ENCODE results near the gene GIGYF2. TPM values are rescaled to one million over a fixed set of nuclear protein-coding genes. Genes with fewer than 3 reads are reported as not detected.

The GIGYF2 gene
- total and polyA plus RNA-seq, 2 of the 13 experiments (the other 11 are each of a cell fraction or from before 2014, with no cell fraction given): 44.9 to 73.5 TPM

DNA sequence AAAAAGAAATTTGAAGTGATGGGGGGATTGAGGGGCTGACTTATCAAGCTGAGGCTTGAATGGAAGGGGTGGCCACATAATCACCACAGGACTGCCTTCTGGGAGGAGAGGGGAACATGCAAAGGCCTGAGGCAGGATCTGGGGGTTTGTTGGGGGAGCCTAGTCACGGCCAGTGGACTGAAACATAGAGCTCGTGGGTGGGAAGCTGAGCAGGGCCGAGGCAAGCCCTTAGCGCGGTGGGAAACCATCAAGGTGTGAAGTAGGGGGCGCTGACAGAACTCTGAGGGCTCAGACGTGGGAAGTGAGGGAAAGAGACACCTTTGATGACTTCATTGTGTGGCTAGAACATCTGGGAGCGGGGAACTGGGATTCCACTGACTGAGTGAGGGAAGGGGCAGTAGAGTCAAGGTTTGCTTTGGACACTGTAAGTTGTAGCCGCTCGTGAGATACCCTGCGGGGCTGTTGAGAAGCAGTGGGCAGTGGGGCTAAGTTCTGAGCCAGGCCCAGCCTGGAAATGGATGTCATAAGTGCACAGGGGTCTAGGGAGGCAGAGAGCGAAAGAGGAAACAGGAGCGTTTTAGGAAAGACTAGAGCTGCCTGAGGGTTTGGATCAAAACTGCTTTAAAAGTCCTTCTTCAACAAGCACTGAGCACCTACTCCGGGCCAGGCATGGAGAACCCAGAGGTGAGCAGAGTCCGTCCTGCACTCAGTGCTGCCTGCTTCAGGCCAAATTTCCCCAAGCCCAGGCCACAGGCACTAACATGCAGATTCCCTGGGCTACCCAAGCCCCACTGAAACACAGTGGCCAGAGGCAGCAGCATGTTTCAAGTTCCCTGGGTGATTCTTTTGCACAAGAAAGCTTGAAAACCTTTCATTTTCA lies 172.2 kb downstream of the GIGYF2 start (continued):
- TF ChIP-seq RFX5 (IDR thresholded peaks at IDR 0.05; ENCODE audit: low read depth, low read length) (no peak), ARNT2 (CRISPR knock-in tag; IDR thresholded peaks at IDR 0.05; ENCODE audit: low read depth) (no peak; the same call in 1 of the 2 replicates), ZNF256 (CRISPR knock-in tag; conservative IDR thresholded peaks at IDR 0.05) (no peak), NFYB (CRISPR knock-in tag; IDR thresholded peaks at IDR 0.05) (no peak), JUN (CRISPR knock-in tag; IDR thresholded peaks at IDR 0.05) (no peak), NFATC3 (CRISPR knock-in tag; IDR thresholded peaks at IDR 0.05) (no peak), SOX5 (CRISPR knock-in tag; IDR thresholded peaks at IDR 0.05; ENCODE audit: borderline replicate concordance) (no peak), ZNF24 (IDR thresholded peaks at IDR 0.05) (no peak), ZNF790 (CRISPR knock-in tag; IDR thresholded peaks at IDR 0.05; ENCODE audit: borderline replicate concordance) (no peak), SMAD1 (CRISPR knock-in tag; IDR thresholded peaks at IDR 0.05; ENCODE audit: borderline replicate concordance, low read depth) (no peak), CCAR2 (optimal IDR thresholded peaks at IDR 0.05; ENCODE audit: low read depth, low read length) (no peak), EED (CRISPR knock-in tag; IDR thresholded peaks at IDR 0.05) (no peak), SMC3 (IDR thresholded peaks at IDR 0.05; ENCODE audit: low read length) (peak; percentile 21), TEAD3 (CRISPR knock-in tag; optimal IDR thresholded peaks at IDR 0.05; ENCODE audit: borderline replicate concordance) (peak; percentile 20), KMT2A (CRISPR knock-in tag; IDR thresholded peaks at IDR 0.05) (no peak), ZNF180 (CRISPR knock-in tag; IDR thresholded peaks at IDR 0.05; ENCODE audit: borderline replicate concordance, low read depth) (no peak), PTBP1 (IDR thresholded peaks at IDR 0.05; ENCODE audit: low read depth, low read length, poor library complexity, severe bottlenecking) (no peak), PPARG (CRISPR knock-in tag; conservative IDR thresholded peaks at IDR 0.05) (no peak)
- TF ChIP-seq, protein P1, sequence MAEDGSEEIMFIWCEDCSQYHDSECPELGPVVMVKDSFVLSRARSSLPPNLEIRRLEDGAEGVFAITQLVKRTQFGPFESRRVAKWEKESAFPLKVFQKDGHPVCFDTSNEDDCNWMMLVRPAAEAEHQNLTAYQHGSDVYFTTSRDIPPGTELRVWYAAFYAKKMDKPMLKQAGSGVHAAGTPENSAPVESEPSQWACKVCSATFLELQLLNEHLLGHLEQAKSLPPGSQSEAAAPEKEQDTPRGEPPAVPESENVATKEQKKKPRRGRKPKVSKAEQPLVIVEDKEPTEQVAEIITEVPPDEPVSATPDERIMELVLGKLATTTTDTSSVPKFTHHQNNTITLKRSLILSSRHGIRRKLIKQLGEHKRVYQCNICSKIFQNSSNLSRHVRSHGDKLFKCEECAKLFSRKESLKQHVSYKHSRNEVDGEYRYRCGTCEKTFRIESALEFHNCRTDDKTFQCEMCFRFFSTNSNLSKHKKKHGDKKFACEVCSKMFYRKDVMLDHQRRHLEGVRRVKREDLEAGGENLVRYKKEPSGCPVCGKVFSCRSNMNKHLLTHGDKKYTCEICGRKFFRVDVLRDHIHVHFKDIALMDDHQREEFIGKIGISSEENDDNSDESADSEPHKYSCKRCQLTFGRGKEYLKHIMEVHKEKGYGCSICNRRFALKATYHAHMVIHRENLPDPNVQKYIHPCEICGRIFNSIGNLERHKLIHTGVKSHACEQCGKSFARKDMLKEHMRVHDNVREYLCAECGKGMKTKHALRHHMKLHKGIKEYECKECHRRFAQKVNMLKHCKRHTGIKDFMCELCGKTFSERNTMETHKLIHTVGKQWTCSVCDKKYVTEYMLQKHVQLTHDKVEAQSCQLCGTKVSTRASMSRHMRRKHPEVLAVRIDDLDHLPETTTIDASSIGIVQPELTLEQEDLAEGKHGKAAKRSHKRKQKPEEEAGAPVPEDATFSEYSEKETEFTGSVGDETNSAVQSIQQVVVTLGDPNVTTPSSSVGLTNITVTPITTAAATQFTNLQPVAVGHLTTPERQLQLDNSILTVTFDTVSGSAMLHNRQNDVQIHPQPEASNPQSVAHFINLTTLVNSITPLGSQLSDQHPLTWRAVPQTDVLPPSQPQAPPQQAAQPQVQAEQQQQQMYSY (CRISPR knock-in tag; IDR thresholded peaks at IDR 0.05): no peak
- TF ChIP-seq, protein P2, sequence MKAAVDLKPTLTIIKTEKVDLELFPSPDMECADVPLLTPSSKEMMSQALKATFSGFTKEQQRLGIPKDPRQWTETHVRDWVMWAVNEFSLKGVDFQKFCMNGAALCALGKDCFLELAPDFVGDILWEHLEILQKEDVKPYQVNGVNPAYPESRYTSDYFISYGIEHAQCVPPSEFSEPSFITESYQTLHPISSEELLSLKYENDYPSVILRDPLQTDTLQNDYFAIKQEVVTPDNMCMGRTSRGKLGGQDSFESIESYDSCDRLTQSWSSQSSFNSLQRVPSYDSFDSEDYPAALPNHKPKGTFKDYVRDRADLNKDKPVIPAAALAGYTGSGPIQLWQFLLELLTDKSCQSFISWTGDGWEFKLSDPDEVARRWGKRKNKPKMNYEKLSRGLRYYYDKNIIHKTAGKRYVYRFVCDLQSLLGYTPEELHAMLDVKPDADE (CRISPR knock-in tag; IDR thresholded peaks at IDR 0.05): no peak
- TF ChIP-seq, protein P3, sequence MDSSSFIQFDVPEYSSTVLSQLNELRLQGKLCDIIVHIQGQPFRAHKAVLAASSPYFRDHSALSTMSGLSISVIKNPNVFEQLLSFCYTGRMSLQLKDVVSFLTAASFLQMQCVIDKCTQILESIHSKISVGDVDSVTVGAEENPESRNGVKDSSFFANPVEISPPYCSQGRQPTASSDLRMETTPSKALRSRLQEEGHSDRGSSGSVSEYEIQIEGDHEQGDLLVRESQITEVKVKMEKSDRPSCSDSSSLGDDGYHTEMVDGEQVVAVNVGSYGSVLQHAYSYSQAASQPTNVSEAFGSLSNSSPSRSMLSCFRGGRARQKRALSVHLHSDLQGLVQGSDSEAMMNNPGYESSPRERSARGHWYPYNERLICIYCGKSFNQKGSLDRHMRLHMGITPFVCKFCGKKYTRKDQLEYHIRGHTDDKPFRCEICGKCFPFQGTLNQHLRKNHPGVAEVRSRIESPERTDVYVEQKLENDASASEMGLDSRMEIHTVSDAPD (CRISPR knock-in tag; IDR thresholded peaks at IDR 0.05): no peak
- TF ChIP-seq, protein P4, sequence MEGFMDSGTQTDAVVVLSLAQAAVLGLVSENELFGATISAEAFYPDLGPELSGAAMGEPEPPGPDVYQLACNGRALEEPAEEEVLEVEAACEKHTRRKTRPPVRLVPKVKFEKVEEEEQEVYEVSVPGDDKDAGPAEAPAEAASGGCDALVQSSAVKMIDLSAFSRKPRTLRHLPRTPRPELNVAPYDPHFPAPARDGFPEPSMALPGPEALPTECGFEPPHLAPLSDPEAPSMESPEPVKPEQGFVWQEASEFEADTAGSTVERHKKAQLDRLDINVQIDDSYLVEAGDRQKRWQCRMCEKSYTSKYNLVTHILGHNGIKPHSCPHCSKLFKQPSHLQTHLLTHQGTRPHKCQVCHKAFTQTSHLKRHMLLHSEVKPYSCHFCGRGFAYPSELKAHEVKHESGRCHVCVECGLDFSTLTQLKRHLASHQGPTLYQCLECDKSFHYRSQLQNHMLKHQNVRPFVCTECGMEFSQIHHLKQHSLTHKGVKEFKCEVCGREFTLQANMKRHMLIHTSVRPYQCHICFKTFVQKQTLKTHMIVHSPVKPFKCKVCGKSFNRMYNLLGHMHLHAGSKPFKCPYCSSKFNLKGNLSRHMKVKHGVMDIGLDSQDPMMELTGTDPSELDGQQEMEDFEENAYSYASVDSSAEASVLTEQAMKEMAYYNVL (CRISPR knock-in tag; IDR thresholded peaks at IDR 0.05; ENCODE audit: borderline replicate concordance): no peak
